DOHH2 (cell line): ENCODE data around the gene OR7A5.
"Not testable (repeated sequence)": the region's sequence is repeated elsewhere in the genome, so short reads cannot be mapped to it uniquely, and the experiment has no call there.

Experiments used
- H3F3A ChIP-seq: fragments of 200-600 bp; sonication (generic), shearing (Covaris generic); 2 replicates; pipeline ENCODE4 v1.6.0; 2016; ENCODE audit warnings: antibody characterized with exemption, mild to moderate bottlenecking; ENCODE audit not compliant: control insufficient read depth, insufficient read depth
- H3K27ac ChIP-seq: fragments of 200-600 bp; sonication (generic); 2 replicates; pipeline ENCODE4 v1.5.1; 2014; ENCODE audit warnings: low read depth, mild to moderate bottlenecking, low read length, moderate library complexity
- H3K27me3 ChIP-seq: fragments of 200-600 bp; sonication (generic); 2 replicates; pipeline ENCODE4 v1.6.1; 2014; ENCODE audit warnings: mild to moderate bottlenecking, low read length, mixed read lengths; ENCODE audit not compliant: control insufficient read depth
- H3K36me3 ChIP-seq: fragments of 200-600 bp; sonication (generic); 2 replicates; pipeline ENCODE4 v1.6.1; 2014; ENCODE audit warnings: mild to moderate bottlenecking, low read length, moderate library complexity, mixed read lengths; ENCODE audit not compliant: control insufficient read depth
- H3K4me1 ChIP-seq: fragments of 200-600 bp; sonication (generic); 2 replicates; pipeline ENCODE4 v1.6.1; 2014; ENCODE audit warnings: mild to moderate bottlenecking, low read length, mixed read lengths; ENCODE audit not compliant: control insufficient read depth
- H3K4me2 ChIP-seq: fragments of 200-600 bp; sonication (generic); 2 replicates; pipeline ENCODE4 v1.6.0; 2014; ENCODE audit warnings: mild to moderate bottlenecking, low read length, moderate library complexity
- H3K4me3 ChIP-seq: fragments of 200-600 bp; sonication (generic); 2 replicates; pipeline ENCODE4 v1.5.1; 2014; ENCODE audit warnings: mild to moderate bottlenecking, low read length, mixed read lengths
- H3K79me2 ChIP-seq: fragments of 200-600 bp; sonication (generic); 2 replicates; pipeline ENCODE4 v1.6.1; 2014; ENCODE audit warnings: mild to moderate bottlenecking, low read length, mixed read lengths; ENCODE audit not compliant: control insufficient read depth
- H3K9me2 ChIP-seq: fragments of 200-600 bp; sonication (generic); replicated peaks from 2 replicates; pipeline ENCODE4 v1.6.1; 2014; ENCODE audit warnings: mild to moderate bottlenecking, low read length, mixed read lengths; ENCODE audit not compliant: control insufficient read depth
- H3K9me3 ChIP-seq: fragments of 200-600 bp; sonication (generic); 2 replicates; pipeline ENCODE4 v1.6.1; 2014; ENCODE audit warnings: antibody characterized with exemption, low read length, mixed read lengths; ENCODE audit not compliant: control insufficient read depth, insufficient read depth
- H4K20me1 ChIP-seq: fragments of 200-600 bp; sonication (generic); 2 replicates; pipeline ENCODE4 v1.6.0; 2014; ENCODE audit warnings: low read depth, mild to moderate bottlenecking, antibody characterized with exemption, low read length, moderate library complexity; ENCODE audit not compliant: control insufficient read depth, insufficient read depth
- CTCF ChIP-seq: fragments of 200-600 bp; sonication (generic); IDR thresholded peaks from one replicate; pipeline ENCODE4 v1.5.1; 2014; ENCODE audit warnings: antibody characterized with exemption, mild to moderate bottlenecking, low read depth, low read length; ENCODE audit not compliant: poor library complexity, severe bottlenecking
- EZH2phosphoT487 ChIP-seq: fragments of 200-600 bp; sonication (generic); IDR thresholded peaks from 2 replicates; pipeline ENCODE4 v1.6.1; 2017; ENCODE audit warnings: borderline replicate concordance, mild to moderate bottlenecking, antibody characterized with exemption, low read length, moderate library complexity, mixed read lengths

OR7A5 gene

GRCh38 chr19:14786421-14786851 lies 48.5 kb downstream of the OR7A5 start:
- H3K36me3 ChIP-seq: no peaks in the 10 kb centered on the region
- peak overlapping the region; percentile 12; the same call in 1 of the 2 replicates for H3K4me2 ChIP-seq
- no peak overlapping the region for H3K4me3 ChIP-seq
- no peaks in the 10 kb centered on the region for H4K20me1 ChIP-seq
- no peak overlapping the region for H3K27ac ChIP-seq
- H3F3A ChIP-seq: no peaks in the 10 kb centered on the region
- TF ChIP-seq EZH2phosphoT487 (no peak), CTCF (peak; percentile 89)
- peaks cover 5% of the 10 kb centered on the region for H3K27me3 ChIP-seq
- no peaks in the 10 kb centered on the region for H3K9me3 ChIP-seq
- H3K79me2 ChIP-seq: no peaks in the 10 kb centered on the region
- no peaks in the 10 kb centered on the region for H3K9me2 ChIP-seq
- H3K4me1 ChIP-seq: peaks cover 10% of the 10 kb centered on the region

GRCh38 chr19:14785102-14785793 lies 49.7 kb downstream of the OR7A5 start:
- not testable (repeated sequence) for H3K4me1 ChIP-seq, H3K27ac ChIP-seq, H4K20me1 ChIP-seq, H3K4me3 ChIP-seq, H3F3A ChIP-seq, H3K9me3 ChIP-seq, H3K27me3 ChIP-seq, H3K79me2 ChIP-seq, H3K4me2 ChIP-seq, H3K9me2 ChIP-seq, H3K36me3 ChIP-seq

GRCh38 chr19:14784730-14785101 lies 50.3 kb downstream of the OR7A5 start:
- H3K9me2 ChIP-seq, H3K4me2 ChIP-seq, H3K4me3 ChIP-seq, H3K27ac ChIP-seq, H3F3A ChIP-seq, H4K20me1 ChIP-seq, H3K9me3 ChIP-seq, H3K4me1 ChIP-seq, H3K79me2 ChIP-seq, H3K27me3 ChIP-seq, H3K36me3 ChIP-seq: not testable (repeated sequence)

GRCh38 chr19:14783410-14783998 lies 51.5 kb downstream of the OR7A5 start:
- H3K27me3 ChIP-seq, H3K27ac ChIP-seq, H4K20me1 ChIP-seq, H3K9me2 ChIP-seq, H3K4me3 ChIP-seq, H3K4me2 ChIP-seq, H3K9me3 ChIP-seq, H3K36me3 ChIP-seq, H3F3A ChIP-seq, H3K79me2 ChIP-seq, H3K4me1 ChIP-seq: not testable (repeated sequence)
